Neural cell (in vitro differentiated cells): ENCODE measurements around the gene ZNF578. TPM values are rescaled to one million over a fixed set of nuclear protein-coding genes. Genes with fewer than 3 reads are reported as not detected.

Source experiments
- H2AFZ ChIP-seq: fragments of 200-600, 300-800 bp; sonication (generic), shearing (Covaris generic); 2 replicates; pipeline ENCODE4 v1.6.0; 2014; ENCODE audit warnings: low read depth, mild to moderate bottlenecking, antibody characterized with exemption, low read length, moderate library complexity
- H3F3A ChIP-seq: fragments of 200-600 bp; shearing (Covaris generic); 2 replicates; pipeline ENCODE4 v1.6.1; 2016; ENCODE audit warnings: mild to moderate bottlenecking, moderate library complexity, mixed read lengths, antibody characterized with exemption, low read length; ENCODE audit not compliant: insufficient read depth, poor library complexity, severe bottlenecking
- H3K27ac ChIP-seq: fragments of 200-600, 300-800 bp; sonication (generic), shearing (Covaris generic); 2 replicates; pipeline ENCODE4 v1.5.1; 2014; ENCODE audit warnings: mild to moderate bottlenecking, low read length, moderate library complexity
- H3K27me3 ChIP-seq: fragments of 300-800, 200-600 bp; sonication (generic), shearing (Covaris generic); 2 replicates; pipeline ENCODE4 v1.6.0; 2014; ENCODE audit warnings: mild to moderate bottlenecking, low read depth, low read length, moderate library complexity; ENCODE audit not compliant: insufficient read depth
- H3K36me3 ChIP-seq: fragments of 300-800, 200-600 bp; sonication (generic), shearing (Covaris generic); 2 replicates; pipeline ENCODE4 v1.5.1; 2014; ENCODE audit warnings: mild to moderate bottlenecking, antibody characterized with exemption, low read length, moderate library complexity; ENCODE audit not compliant: insufficient read depth
- H3K4me2 ChIP-seq: fragments of 300-800, 200-600 bp; sonication (generic), shearing (Covaris generic); 2 replicates; pipeline ENCODE4 v1.6.0; 2014; ENCODE audit warnings: mild to moderate bottlenecking, low read length
- H3K4me3 ChIP-seq: fragments of 300-800, 200-600 bp; sonication (generic), shearing (Covaris generic); 2 replicates; pipeline ENCODE4 v1.5.1; 2014; ENCODE audit warnings: mild to moderate bottlenecking, low read length, moderate library complexity
- H3K79me2 ChIP-seq: fragments of 200-600 bp; shearing (Covaris generic); replicated peaks from 2 replicates; pipeline ENCODE4 v1.6.0; 2014; ENCODE audit warnings: mild to moderate bottlenecking, low read length, moderate library complexity; ENCODE audit not compliant: insufficient read depth
- H3K9ac ChIP-seq: fragments of 300-800, 200-600 bp; sonication (generic), shearing (Covaris generic); 2 replicates; pipeline ENCODE4 v1.6.1; 2016; ENCODE audit warnings: mild to moderate bottlenecking, low read length, mixed read lengths
- H3K9me2 ChIP-seq: fragments of 200-600 bp; shearing (Covaris generic); 2 replicates; pipeline ENCODE4 v1.6.1; 2016; ENCODE audit warnings: mild to moderate bottlenecking, low read length, mixed read lengths; ENCODE audit not compliant: insufficient read depth
- H3K9me3 ChIP-seq: fragments of 200-600, 300-800 bp; sonication (generic), shearing (Covaris generic); 2 replicates; pipeline ENCODE4 v1.6.1; 2016; ENCODE audit warnings: mild to moderate bottlenecking, mixed run types, low read length, moderate library complexity, mixed read lengths
- H4K20me1 ChIP-seq: fragments of 200-600 bp; shearing (Covaris generic); 2 replicates; pipeline ENCODE4 v1.6.1; 2016; ENCODE audit warnings: mild to moderate bottlenecking, mixed run types; ENCODE audit not compliant: insufficient read depth
- EP300 ChIP-seq: fragments of 450-650 bp; conservative IDR thresholded peaks from 2 replicates; pipeline ENCODE4 v1.6.1; 2014; ENCODE audit warnings: antibody characterized with exemption, mild to moderate bottlenecking, moderate library complexity; ENCODE audit not compliant: poor library complexity, severe bottlenecking
- EZH2 ChIP-seq: fragments of 200-600, 300-800 bp; shearing (Covaris generic), sonication (generic); IDR thresholded peaks from 2 replicates; pipeline ENCODE4 v1.6.1; 2014; ENCODE audit warnings: antibody characterized with exemption, low read length, borderline replicate concordance, mild to moderate bottlenecking; ENCODE audit not compliant: insufficient read depth, poor library complexity, severe bottlenecking
- MXI1 ChIP-seq: fragments of 450-650 bp; conservative IDR thresholded peaks from 2 replicates; pipeline ENCODE4 v1.6.1; 2014; ENCODE audit warnings: antibody characterized with exemption, mild to moderate bottlenecking; ENCODE audit not compliant: poor library complexity, severe bottlenecking
- POLR2AphosphoS5 ChIP-seq: IDR thresholded peaks from 2 replicates; pipeline ENCODE4 v1.6.1; 2012
- RAD21 ChIP-seq: fragments of 450-650 bp; conservative IDR thresholded peaks from 2 replicates; pipeline ENCODE4 v1.6.1; 2014; ENCODE audit warnings: antibody characterized with exemption, mild to moderate bottlenecking, moderate library complexity
- SMC3 ChIP-seq: fragments of 450-650 bp; conservative IDR thresholded peaks from 2 replicates; pipeline ENCODE4 v1.6.1; 2014; ENCODE audit warnings: antibody characterized with exemption, mild to moderate bottlenecking, moderate library complexity; ENCODE audit not compliant: poor library complexity
- TAF1 ChIP-seq: IDR thresholded peaks from 2 replicates; pipeline ENCODE4 v1.6.1; 2012; ENCODE audit warnings: low read depth
- polyA plus RNA-seq: library from polyadenylated mRNA; depleted of rRNA; stranded (reverse); fragments of >200 nt; gene quantifications from 2 replicates; pipeline ENCODE4 v1.2.3, GENCODE V29; 2014
- TF ChIP-seq, protein P1 (sequence below): fragments of 450-650 bp; IDR thresholded peaks from 2 replicates; pipeline ENCODE4 v1.5.1; 2014; ENCODE audit warnings: antibody characterized with exemption, mild to moderate bottlenecking, moderate library complexity; ENCODE audit not compliant: poor library complexity, severe bottlenecking
- TF ChIP-seq, protein P2 (sequence below): IDR thresholded peaks from 2 replicates; pipeline ENCODE4 v1.6.1; 2012; ENCODE audit warnings: borderline replicate concordance

The ZNF578 gene
- polyA plus RNA-seq, 1 donor from 2014 or later, result 0.47 TPM

DNA sequence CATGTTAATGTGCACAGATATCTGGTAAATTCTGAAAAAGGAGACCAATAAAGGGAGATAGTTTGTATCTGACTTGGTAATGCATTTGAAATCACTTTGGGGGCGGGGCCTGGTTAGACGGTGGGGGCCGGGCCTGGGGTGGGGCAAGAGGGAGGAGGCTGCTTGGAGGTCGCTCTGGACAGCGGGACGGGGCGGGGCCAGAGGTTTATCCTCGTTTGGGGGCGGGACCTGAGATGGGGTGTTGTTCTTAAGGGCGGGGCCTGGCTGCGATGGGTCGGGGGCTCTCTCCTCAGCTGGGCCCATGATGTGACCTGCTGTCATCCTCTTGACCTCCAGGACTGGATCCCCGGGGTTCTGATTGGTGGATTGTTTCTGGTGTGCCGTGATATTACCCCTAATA, 69.2 kb downstream of the ZNF578 start:
- Histone ChIP-seq H3K79me2 (no peaks in the 10 kb centered on the region), H2AFZ (no peak overlapping the region), H3K36me3 (no peaks in the 10 kb centered on the region), H3F3A (peaks cover 4% of the 10 kb centered on the region), H3K9ac (no peak overlapping the region), H3K9me2 (no peaks in the 10 kb centered on the region), H3K9me3 (no peaks in the 10 kb centered on the region), H4K20me1 (no peaks in the 10 kb centered on the region), H3K27ac (no peak overlapping the region), H3K4me3 (no peak overlapping the region), H3K4me2 (no peak overlapping the region), H3K27me3 (no peaks in the 10 kb centered on the region)
- TF ChIP-seq, protein P1, sequence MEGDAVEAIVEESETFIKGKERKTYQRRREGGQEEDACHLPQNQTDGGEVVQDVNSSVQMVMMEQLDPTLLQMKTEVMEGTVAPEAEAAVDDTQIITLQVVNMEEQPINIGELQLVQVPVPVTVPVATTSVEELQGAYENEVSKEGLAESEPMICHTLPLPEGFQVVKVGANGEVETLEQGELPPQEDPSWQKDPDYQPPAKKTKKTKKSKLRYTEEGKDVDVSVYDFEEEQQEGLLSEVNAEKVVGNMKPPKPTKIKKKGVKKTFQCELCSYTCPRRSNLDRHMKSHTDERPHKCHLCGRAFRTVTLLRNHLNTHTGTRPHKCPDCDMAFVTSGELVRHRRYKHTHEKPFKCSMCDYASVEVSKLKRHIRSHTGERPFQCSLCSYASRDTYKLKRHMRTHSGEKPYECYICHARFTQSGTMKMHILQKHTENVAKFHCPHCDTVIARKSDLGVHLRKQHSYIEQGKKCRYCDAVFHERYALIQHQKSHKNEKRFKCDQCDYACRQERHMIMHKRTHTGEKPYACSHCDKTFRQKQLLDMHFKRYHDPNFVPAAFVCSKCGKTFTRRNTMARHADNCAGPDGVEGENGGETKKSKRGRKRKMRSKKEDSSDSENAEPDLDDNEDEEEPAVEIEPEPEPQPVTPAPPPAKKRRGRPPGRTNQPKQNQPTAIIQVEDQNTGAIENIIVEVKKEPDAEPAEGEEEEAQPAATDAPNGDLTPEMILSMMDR, result no peak
- TF ChIP-seq POLR2AphosphoS5, result no peak
- TF ChIP-seq, protein P2, sequence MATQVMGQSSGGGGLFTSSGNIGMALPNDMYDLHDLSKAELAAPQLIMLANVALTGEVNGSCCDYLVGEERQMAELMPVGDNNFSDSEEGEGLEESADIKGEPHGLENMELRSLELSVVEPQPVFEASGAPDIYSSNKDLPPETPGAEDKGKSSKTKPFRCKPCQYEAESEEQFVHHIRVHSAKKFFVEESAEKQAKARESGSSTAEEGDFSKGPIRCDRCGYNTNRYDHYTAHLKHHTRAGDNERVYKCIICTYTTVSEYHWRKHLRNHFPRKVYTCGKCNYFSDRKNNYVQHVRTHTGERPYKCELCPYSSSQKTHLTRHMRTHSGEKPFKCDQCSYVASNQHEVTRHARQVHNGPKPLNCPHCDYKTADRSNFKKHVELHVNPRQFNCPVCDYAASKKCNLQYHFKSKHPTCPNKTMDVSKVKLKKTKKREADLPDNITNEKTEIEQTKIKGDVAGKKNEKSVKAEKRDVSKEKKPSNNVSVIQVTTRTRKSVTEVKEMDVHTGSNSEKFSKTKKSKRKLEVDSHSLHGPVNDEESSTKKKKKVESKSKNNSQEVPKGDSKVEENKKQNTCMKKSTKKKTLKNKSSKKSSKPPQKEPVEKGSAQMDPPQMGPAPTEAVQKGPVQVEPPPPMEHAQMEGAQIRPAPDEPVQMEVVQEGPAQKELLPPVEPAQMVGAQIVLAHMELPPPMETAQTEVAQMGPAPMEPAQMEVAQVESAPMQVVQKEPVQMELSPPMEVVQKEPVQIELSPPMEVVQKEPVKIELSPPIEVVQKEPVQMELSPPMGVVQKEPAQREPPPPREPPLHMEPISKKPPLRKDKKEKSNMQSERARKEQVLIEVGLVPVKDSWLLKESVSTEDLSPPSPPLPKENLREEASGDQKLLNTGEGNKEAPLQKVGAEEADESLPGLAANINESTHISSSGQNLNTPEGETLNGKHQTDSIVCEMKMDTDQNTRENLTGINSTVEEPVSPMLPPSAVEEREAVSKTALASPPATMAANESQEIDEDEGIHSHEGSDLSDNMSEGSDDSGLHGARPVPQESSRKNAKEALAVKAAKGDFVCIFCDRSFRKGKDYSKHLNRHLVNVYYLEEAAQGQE, result no peak
- TF ChIP-seq SMC3, result no peak
- no peak for TF ChIP-seq MXI1
- TF ChIP-seq EZH2, result no peak
- no peak for TF ChIP-seq RAD21
- no peak for TF ChIP-seq EP300
- TF ChIP-seq TAF1, result no peak

DNA sequence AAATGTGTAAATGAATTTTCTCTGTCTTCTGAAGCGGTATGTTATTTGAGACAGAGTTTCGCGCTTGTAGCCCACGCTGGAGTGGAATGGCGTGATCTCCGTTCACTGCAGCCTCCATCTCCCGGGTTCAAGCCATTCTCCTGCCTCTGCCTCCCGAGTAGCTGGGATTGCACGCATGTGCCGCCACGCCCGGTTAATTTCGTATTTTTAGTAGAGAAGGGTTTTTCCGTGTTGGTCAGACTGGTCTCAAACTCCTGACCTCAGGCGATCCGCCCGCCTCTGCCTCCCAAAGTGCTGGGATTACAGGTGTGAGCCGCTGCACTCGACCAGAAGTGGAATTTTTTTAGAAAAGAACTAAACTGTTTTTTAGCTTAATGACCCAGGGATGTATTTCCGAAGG, 70.7 kb downstream of the ZNF578 start:
- Histone ChIP-seq H3K27me3 (no peaks in the 10 kb centered on the region), H4K20me1 (no peaks in the 10 kb centered on the region), H2AFZ (no peak overlapping the region), H3K79me2 (no peaks in the 10 kb centered on the region), H3F3A (peaks cover 4% of the 10 kb centered on the region), H3K4me3 (no peak overlapping the region), H3K36me3 (no peaks in the 10 kb centered on the region), H3K9me3 (no peaks in the 10 kb centered on the region), H3K27ac (no peak overlapping the region), H3K9me2 (no peaks in the 10 kb centered on the region), H3K9ac (no peak overlapping the region), H3K4me2 (no peak overlapping the region)
- TF ChIP-seq TAF1, result no peak
- TF ChIP-seq, protein P2, result no peak
- TF ChIP-seq EP300, result no peak
- TF ChIP-seq MXI1, result no peak
- no peak for TF ChIP-seq RAD21
- TF ChIP-seq EZH2, result no peak
- TF ChIP-seq POLR2AphosphoS5, result no peak
- TF ChIP-seq, protein P1, result no peak
- TF ChIP-seq SMC3, result no peak
